ENCODE measurements around the gene ITPRID1.
"Not testable (repeated sequence)": the region's sequence is repeated elsewhere in the genome, so short reads cannot be mapped to it uniquely, and the experiment has no call there.

The ITPRID1 gene

GRCh38 chr7:31513790-31514189 is at the start of gene ITPRID1:
ITPRID1 (plus strand) TSS chr7:31514090; CDS start chr7:31553025, 38,935 bp downstream.
- DNase-seq (ENCODE audit: low spot score in 2 of 2) = no peak
- no peaks in the 10 kb centered on the region for H3K36me3 ChIP-seq (replicated peaks)
- H3K4me1 ChIP-seq = no peaks in the 10 kb centered on the region
- no peak within 1 kb of the TSS for H3K4me3 ChIP-seq
- no peaks in the 10 kb centered on the region for H3K27me3 ChIP-seq (ENCODE audit: low read depth)
- H3K9me3 ChIP-seq = no peaks in the 10 kb centered on the region; the same call in 1 of the 2 replicates
- in situ Hi-C loops (cut with MboI; ENCODE audit: low sequenced_read_pairs) = no loop called here

GRCh38 chr7:31464601-31465000 is 49.3 kb upstream of the ITPRID1 start:
- no peak for DNase-seq (ENCODE audit: low spot score in 2 of 2)
- no peak overlapping the region for H3K4me3 ChIP-seq
- no peaks in the 10 kb centered on the region for H3K9me3 ChIP-seq
- H3K4me1 ChIP-seq = peaks cover 4% of the 10 kb centered on the region
- no peaks in the 10 kb centered on the region for H3K36me3 ChIP-seq (replicated peaks)
- H3K27me3 ChIP-seq (ENCODE audit: low read depth) = no peaks in the 10 kb centered on the region
- in situ Hi-C loops (cut with MboI; ENCODE audit: low sequenced_read_pairs) = no loop called here

GRCh38 chr7:31465285-31465684 is 48.6 kb upstream of the ITPRID1 start:
- Histone ChIP-seq H3K36me3 (replicated peaks) (no peaks in the 10 kb centered on the region), H3K27me3 (ENCODE audit: low read depth) (no peaks in the 10 kb centered on the region), H3K4me3 (no peak overlapping the region), H3K4me1 (peaks cover 4% of the 10 kb centered on the region), H3K9me3 (no peaks in the 10 kb centered on the region)
- no peak for DNase-seq (ENCODE audit: low spot score in 2 of 2)
- in situ Hi-C loops (cut with MboI; ENCODE audit: low sequenced_read_pairs) = no loop called here

- Histone ChIP-seq H3K36me3 (replicated peaks) (no peaks in the 10 kb centered on the region), H3K4me1 (peaks cover 4% of the 10 kb centered on the region), H3K4me3 (no peak overlapping the region), H3K9me3 (no peaks in the 10 kb centered on the region), H3K27me3 (ENCODE audit: low read depth) (no peaks in the 10 kb centered on the region)
- peak in 1 of 2 experiments; percentile 89 for DNase-seq (ENCODE audit: low spot score in 2 of 2)
- in situ Hi-C loops (cut with MboI; ENCODE audit: low sequenced_read_pairs) = no loop called here
Observed at GRCh38 chr7:31466036-31466435, 47.9 kb upstream of the ITPRID1 start.

- H3K4me3 ChIP-seq; in situ Hi-C loops (cut with MboI; ENCODE audit: low sequenced_read_pairs); H3K27me3 ChIP-seq (ENCODE audit: low read depth); H3K36me3 ChIP-seq (replicated peaks); H3K4me1 ChIP-seq; DNase-seq (ENCODE audit: low spot score in 2 of 2); H3K9me3 ChIP-seq: not testable (repeated sequence)
Observed at GRCh38 chr7:31470883-31471282, 43.0 kb upstream of the ITPRID1 start.

GRCh38 chr7:31475368-31475767 is 38.5 kb upstream of the ITPRID1 start:
- H3K4me3 ChIP-seq = no peak overlapping the region
- no peaks in the 10 kb centered on the region for H3K27me3 ChIP-seq (ENCODE audit: low read depth)
- DNase-seq (ENCODE audit: low spot score in 2 of 2) = no peak
- H3K4me1 ChIP-seq = no peaks in the 10 kb centered on the region
- in situ Hi-C loops (cut with MboI; ENCODE audit: low sequenced_read_pairs) = no loop called here
- no peaks in the 10 kb centered on the region for H3K36me3 ChIP-seq (replicated peaks)
- H3K9me3 ChIP-seq = no peaks in the 10 kb centered on the region

- Histone ChIP-seq H3K4me3 (no peak overlapping the region), H3K36me3 (replicated peaks) (no peaks in the 10 kb centered on the region), H3K9me3 (no peaks in the 10 kb centered on the region), H3K27me3 (ENCODE audit: low read depth) (no peaks in the 10 kb centered on the region), H3K4me1 (no peaks in the 10 kb centered on the region)
- in situ Hi-C loops (cut with MboI; ENCODE audit: low sequenced_read_pairs) = no loop called here
- no peak for DNase-seq (ENCODE audit: low spot score in 2 of 2)
Observed at GRCh38 chr7:31476073-31476745, 37.7 kb upstream of the ITPRID1 start.

GRCh38 chr7:31476941-31477677 is 36.8 kb upstream of the ITPRID1 start:
- no peak for DNase-seq (ENCODE audit: low spot score in 2 of 2)
- in situ Hi-C loops (cut with MboI; ENCODE audit: low sequenced_read_pairs) = no loop called here
- no peaks in the 10 kb centered on the region for H3K36me3 ChIP-seq (replicated peaks)
- no peaks in the 10 kb centered on the region for H3K9me3 ChIP-seq
- H3K4me1 ChIP-seq = no peaks in the 10 kb centered on the region
- H3K4me3 ChIP-seq = no peak overlapping the region
- H3K27me3 ChIP-seq (ENCODE audit: low read depth) = no peaks in the 10 kb centered on the region

- H3K27me3 ChIP-seq (ENCODE audit: low read depth) = no peaks in the 10 kb centered on the region
- in situ Hi-C loops (cut with MboI; ENCODE audit: low sequenced_read_pairs) = no loop called here
- no peaks in the 10 kb centered on the region for H3K9me3 ChIP-seq
- no peaks in the 10 kb centered on the region for H3K4me1 ChIP-seq
- H3K4me3 ChIP-seq = no peak overlapping the region
- DNase-seq (ENCODE audit: low spot score in 2 of 2) = no peak
- no peaks in the 10 kb centered on the region for H3K36me3 ChIP-seq (replicated peaks)
Observed at GRCh38 chr7:31478018-31478417, 35.9 kb upstream of the ITPRID1 start.

GRCh38 chr7:31478721-31479120 is 35.2 kb upstream of the ITPRID1 start:
- H3K4me3 ChIP-seq = no peak overlapping the region
- H3K9me3 ChIP-seq = no peaks in the 10 kb centered on the region
- in situ Hi-C loops (cut with MboI; ENCODE audit: low sequenced_read_pairs) = no loop called here
- H3K27me3 ChIP-seq (ENCODE audit: low read depth) = no peaks in the 10 kb centered on the region
- no peaks in the 10 kb centered on the region for H3K4me1 ChIP-seq
- no peaks in the 10 kb centered on the region for H3K36me3 ChIP-seq (replicated peaks)
- DNase-seq (ENCODE audit: low spot score in 2 of 2) = no peak

GRCh38 chr7:31487071-31487470 is 26.8 kb upstream of the ITPRID1 start:
- in situ Hi-C loops (cut with MboI; ENCODE audit: low sequenced_read_pairs) = no loop called here
- DNase-seq (ENCODE audit: low spot score in 2 of 2) = no peak
- H3K4me1 ChIP-seq = no peaks in the 10 kb centered on the region
- H3K27me3 ChIP-seq (ENCODE audit: low read depth) = no peaks in the 10 kb centered on the region
- no peaks in the 10 kb centered on the region for H3K9me3 ChIP-seq
- H3K4me3 ChIP-seq = no peak overlapping the region
- no peaks in the 10 kb centered on the region for H3K36me3 ChIP-seq (replicated peaks)

GRCh38 chr7:31487476-31487875 is 26.4 kb upstream of the ITPRID1 start:
- in situ Hi-C loops (cut with MboI; ENCODE audit: low sequenced_read_pairs) = no loop called here
- Histone ChIP-seq H3K9me3 (no peaks in the 10 kb centered on the region), H3K4me1 (no peaks in the 10 kb centered on the region), H3K27me3 (ENCODE audit: low read depth) (no peaks in the 10 kb centered on the region), H3K36me3 (replicated peaks) (no peaks in the 10 kb centered on the region), H3K4me3 (no peak overlapping the region)
- no peak for DNase-seq (ENCODE audit: low spot score in 2 of 2)

- H3K4me3 ChIP-seq = no peak overlapping the region
- H3K9me3 ChIP-seq = no peaks in the 10 kb centered on the region
- peaks cover 3% of the 10 kb centered on the region; the same call in 1 of the 2 replicates for H3K4me1 ChIP-seq
- no peaks in the 10 kb centered on the region for H3K36me3 ChIP-seq (replicated peaks)
- H3K27me3 ChIP-seq (ENCODE audit: low read depth) = no peaks in the 10 kb centered on the region
- in situ Hi-C loops (cut with MboI; ENCODE audit: low sequenced_read_pairs) = no loop called here
- DNase-seq (ENCODE audit: low spot score in 2 of 2) = peak; percentile 59 to 81
Observed at GRCh38 chr7:31488562-31489203, 25.2 kb upstream of the ITPRID1 start.

GRCh38 chr7:31490796-31491314 is 23.0 kb upstream of the ITPRID1 start:
- no peak overlapping the region for H3K4me3 ChIP-seq
- in situ Hi-C loops (cut with MboI; ENCODE audit: low sequenced_read_pairs) = no loop called here
- DNase-seq (ENCODE audit: low spot score in 2 of 2) = no peak
- H3K9me3 ChIP-seq = no peaks in the 10 kb centered on the region
- H3K27me3 ChIP-seq (ENCODE audit: low read depth) = no peaks in the 10 kb centered on the region
- H3K36me3 ChIP-seq (replicated peaks) = no peaks in the 10 kb centered on the region
- peaks cover 5% of the 10 kb centered on the region; the same call in 1 of the 2 replicates for H3K4me1 ChIP-seq
